ENCODE results near the gene GALNT9. TPM values are rescaled to one million over a fixed set of nuclear protein-coding genes. Genes with fewer than 3 reads are reported as not detected.

The GALNT9 gene
- total RNA-seq, 1 experiment from 2014 or later = 0.54 TPM

- H3K27me3 Mint-ChIP-seq (ENCODE audit: unreplicated experiment) = peaks cover 74% of the 10 kb centered on the region
- H3K27ac Mint-ChIP-seq (ENCODE audit: unreplicated experiment) = no peak overlapping the region
- DNase-seq = peak; percentile 62
- intact Hi-C loops (cut with micrococcal nuclease; ENCODE audit: unreplicated experiment) = loop anchor here (2.0 kb wide), 2 partner anchors 56 to 64 kb away; no protein-coding TSS in a partner anchor
- TF ChIP-seq CTCF (IDR thresholded peaks at IDR 0.05; ENCODE audit: unreplicated experiment) = peak; percentile 47
- no peaks in the 10 kb centered on the region for H3K36me3 Mint-ChIP-seq (ENCODE audit: insufficient read depth, unreplicated experiment)
- H3K9me3 Mint-ChIP-seq (ENCODE audit: low read depth, unreplicated experiment) = peaks cover 2% of the 10 kb centered on the region
- H3K4me1 Mint-ChIP-seq (ENCODE audit: low read depth, unreplicated experiment) = no peaks in the 10 kb centered on the region
- CTCF ChIA-PET = interaction anchor here (0.6 to 1.3 kb wide), 5 partner anchors 30 to 77 kb away, joined by 3 to 20 read pairs (median 7); no protein-coding TSS in a partner anchor
- no TSS peak for BruUV-seq (replicated peaks)
- H3K4me3 Mint-ChIP-seq (ENCODE audit: low read depth, unreplicated experiment) = no peak overlapping the region
Observed at GRCh38 chr12:132218915-132219314, 110.5 kb downstream of the GALNT9 start.

GRCh38 chr12:132218527-132218875 lies 110.9 kb downstream of the GALNT9 start:
- H3K27me3 Mint-ChIP-seq (ENCODE audit: unreplicated experiment) = peaks cover 78% of the 10 kb centered on the region
- no peak overlapping the region for H3K27ac Mint-ChIP-seq (ENCODE audit: unreplicated experiment)

GRCh38 chr12:132217800-132218526 lies 111.4 kb downstream of the GALNT9 start:
- Mint-ChIP-seq H3K27me3 (ENCODE audit: unreplicated experiment) (peaks cover 83% of the 10 kb centered on the region), H3K4me1 (ENCODE audit: low read depth, unreplicated experiment) (no peaks in the 10 kb centered on the region), H3K9me3 (ENCODE audit: low read depth, unreplicated experiment) (peaks cover 2% of the 10 kb centered on the region), H3K36me3 (ENCODE audit: insufficient read depth, unreplicated experiment) (no peaks in the 10 kb centered on the region), H3K4me3 (ENCODE audit: low read depth, unreplicated experiment) (no peak overlapping the region), H3K27ac (ENCODE audit: unreplicated experiment) (no peak overlapping the region)
- no TSS peak for BruUV-seq (replicated peaks)
- TF ChIP-seq CTCF (IDR thresholded peaks at IDR 0.05; ENCODE audit: unreplicated experiment) = no peak
- DNase-seq = no peak
- intact Hi-C loops (cut with micrococcal nuclease; ENCODE audit: unreplicated experiment) = loop anchor here (2.0 kb wide), 2 partner anchors 55 to 63 kb away; no protein-coding TSS in a partner anchor
- CTCF ChIA-PET = no interaction called here

More at GRCh38 chr12:132218527-132218875, 110.9 kb downstream of the GALNT9 start:
- no peak for TF ChIP-seq CTCF (IDR thresholded peaks at IDR 0.05; ENCODE audit: unreplicated experiment)
- Mint-ChIP-seq H3K36me3 (ENCODE audit: insufficient read depth, unreplicated experiment) (no peaks in the 10 kb centered on the region), H3K4me3 (ENCODE audit: low read depth, unreplicated experiment) (no peak overlapping the region), H3K9me3 (ENCODE audit: low read depth, unreplicated experiment) (peaks cover 2% of the 10 kb centered on the region), H3K4me1 (ENCODE audit: low read depth, unreplicated experiment) (no peaks in the 10 kb centered on the region)
- intact Hi-C loops (cut with micrococcal nuclease; ENCODE audit: unreplicated experiment) = loop anchor here (2.0 kb wide), 2 partner anchors 56 to 64 kb away; no protein-coding TSS in a partner anchor
- CTCF ChIA-PET = interaction anchor here (1.3 kb wide), 1 partner anchor 29 kb away, joined by 5 read pairs; no protein-coding TSS in a partner anchor
- BruUV-seq (replicated peaks) = no TSS peak
- DNase-seq = no peak

- intact Hi-C loops (cut with micrococcal nuclease; ENCODE audit: unreplicated experiment) = no loop called here
- TF ChIP-seq CTCF (IDR thresholded peaks at IDR 0.05; ENCODE audit: unreplicated experiment) = no peak
- H3K27me3 Mint-ChIP-seq (ENCODE audit: unreplicated experiment) = peaks cover 82% of the 10 kb centered on the region
- BruUV-seq (replicated peaks) = no TSS peak
- no peak overlapping the region for H3K4me3 Mint-ChIP-seq (ENCODE audit: low read depth, unreplicated experiment)
- no peaks in the 10 kb centered on the region for H3K4me1 Mint-ChIP-seq (ENCODE audit: low read depth, unreplicated experiment)
- H3K36me3 Mint-ChIP-seq (ENCODE audit: insufficient read depth, unreplicated experiment) = no peaks in the 10 kb centered on the region
- peaks cover 2% of the 10 kb centered on the region for H3K9me3 Mint-ChIP-seq (ENCODE audit: low read depth, unreplicated experiment)
- DNase-seq = no peak
- CTCF ChIA-PET = no interaction called here
- H3K27ac Mint-ChIP-seq (ENCODE audit: unreplicated experiment) = no peak overlapping the region
Observed at GRCh38 chr12:132217371-132217770, 112.0 kb downstream of the GALNT9 start.

Data from Calu3 (cell line).